Limb (tissue), 2 donors: ENCODE data around the gene ZNF519.
A peak's percentile ranks its signal among the peaks of the same experiment; 100 is the strongest.
"Not testable (repeated sequence)": the region's sequence is repeated elsewhere in the genome, so short reads cannot be mapped to it uniquely, and the experiment has no call there.

Source experiments
- DNase-seq, 2 donors: peaks; one replicate each; pipeline ENCODE4 v3.0.0-alpha.2; 2016; ENCODE audit errors: extremely low spot score in 2 of 2

Gene ZNF519

DNA sequence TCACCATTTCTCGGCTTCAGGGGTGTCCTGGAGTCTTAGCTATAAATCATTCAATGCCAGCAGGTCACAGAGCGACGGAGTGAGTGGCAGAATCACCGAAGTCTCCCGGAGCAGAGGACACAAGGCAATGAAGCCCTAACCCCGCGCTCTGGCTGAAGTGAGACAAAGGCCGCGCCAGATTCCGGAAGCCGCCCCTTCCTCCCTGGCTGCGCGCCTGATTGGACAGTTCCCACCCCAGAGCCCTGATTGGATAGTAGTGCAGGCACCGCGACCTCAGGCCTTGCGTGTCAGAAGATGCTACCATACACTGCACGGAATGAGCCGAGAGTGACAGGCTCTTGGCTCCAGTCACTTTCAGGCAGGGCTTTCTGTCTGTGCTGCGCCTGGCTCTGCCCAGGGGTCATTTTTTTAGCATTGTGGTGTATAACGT is at the start of gene ZNF519:
Gene ZNF519 (minus strand): TSS at position 165 of the 430 bp plus-strand sequence. CDS start 158 bp downstream, at position 7.
- DNase-seq = peak; percentile 90 to 93

DNA sequence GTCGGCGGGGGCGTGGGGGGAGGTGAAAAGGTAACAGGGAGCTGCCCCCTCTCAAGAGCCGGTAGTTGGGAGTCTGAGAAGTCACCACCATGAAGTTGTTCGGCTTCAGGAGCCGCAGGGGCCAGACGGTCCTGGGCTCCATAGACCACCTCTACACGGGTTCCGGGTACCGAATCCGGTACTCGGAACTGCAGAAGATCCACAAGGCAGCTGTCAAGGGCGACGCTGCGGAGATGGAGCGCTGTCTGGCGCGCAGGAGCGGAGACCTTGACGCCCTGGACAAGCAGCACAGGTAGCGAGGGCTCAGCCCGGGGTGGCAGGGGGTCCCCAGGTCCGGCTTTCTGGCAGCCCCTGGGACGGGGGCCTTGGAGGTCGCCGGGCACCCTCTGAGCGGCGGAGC is 47.1 kb upstream of the ZNF519 start:
- no peak for DNase-seq

DNA sequence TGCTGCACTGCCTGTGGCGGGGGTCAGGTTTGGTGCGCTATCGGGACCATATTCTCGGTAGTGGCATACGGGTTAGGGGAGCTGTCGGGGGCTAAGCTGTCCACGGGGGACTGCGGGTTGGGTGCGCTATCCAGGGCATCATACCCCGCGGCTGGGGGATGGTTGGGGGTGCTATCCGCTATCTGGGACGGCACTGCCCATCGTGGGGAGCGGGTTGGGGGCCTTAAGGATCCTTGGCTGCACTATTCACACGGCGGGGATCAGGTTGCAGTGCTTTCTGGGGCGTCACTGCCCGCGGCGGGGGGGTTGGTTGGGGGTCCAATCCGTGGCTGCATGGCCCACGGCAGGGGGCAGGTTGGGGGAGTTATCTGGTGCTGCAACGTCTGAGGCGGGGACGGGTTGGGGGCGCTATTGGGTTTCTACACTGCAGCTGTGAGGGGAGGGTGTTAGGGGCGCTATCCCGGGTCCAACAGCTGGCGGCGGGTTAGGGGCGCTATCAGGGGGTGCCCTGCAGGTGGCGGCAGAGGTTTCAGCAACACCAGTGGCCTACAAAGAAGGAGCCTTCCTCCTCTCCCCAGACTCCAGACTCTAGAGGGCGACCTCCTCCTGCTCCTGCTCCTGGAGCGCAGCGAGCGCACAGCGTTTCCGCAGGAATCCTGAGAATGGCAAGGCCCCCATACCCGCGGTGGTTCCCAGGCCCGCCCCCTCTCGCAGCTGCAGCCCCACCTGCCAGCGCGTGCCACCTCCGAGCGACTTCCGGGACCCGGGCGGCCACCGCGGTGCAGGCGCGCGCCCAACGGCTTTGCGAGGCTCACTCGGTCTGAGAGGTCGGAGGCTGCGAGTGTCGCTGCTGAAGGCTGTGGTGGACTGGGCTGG is 46.3 kb upstream of the ZNF519 start:
- DNase-seq = peak; percentile 4 to 58

DNA sequence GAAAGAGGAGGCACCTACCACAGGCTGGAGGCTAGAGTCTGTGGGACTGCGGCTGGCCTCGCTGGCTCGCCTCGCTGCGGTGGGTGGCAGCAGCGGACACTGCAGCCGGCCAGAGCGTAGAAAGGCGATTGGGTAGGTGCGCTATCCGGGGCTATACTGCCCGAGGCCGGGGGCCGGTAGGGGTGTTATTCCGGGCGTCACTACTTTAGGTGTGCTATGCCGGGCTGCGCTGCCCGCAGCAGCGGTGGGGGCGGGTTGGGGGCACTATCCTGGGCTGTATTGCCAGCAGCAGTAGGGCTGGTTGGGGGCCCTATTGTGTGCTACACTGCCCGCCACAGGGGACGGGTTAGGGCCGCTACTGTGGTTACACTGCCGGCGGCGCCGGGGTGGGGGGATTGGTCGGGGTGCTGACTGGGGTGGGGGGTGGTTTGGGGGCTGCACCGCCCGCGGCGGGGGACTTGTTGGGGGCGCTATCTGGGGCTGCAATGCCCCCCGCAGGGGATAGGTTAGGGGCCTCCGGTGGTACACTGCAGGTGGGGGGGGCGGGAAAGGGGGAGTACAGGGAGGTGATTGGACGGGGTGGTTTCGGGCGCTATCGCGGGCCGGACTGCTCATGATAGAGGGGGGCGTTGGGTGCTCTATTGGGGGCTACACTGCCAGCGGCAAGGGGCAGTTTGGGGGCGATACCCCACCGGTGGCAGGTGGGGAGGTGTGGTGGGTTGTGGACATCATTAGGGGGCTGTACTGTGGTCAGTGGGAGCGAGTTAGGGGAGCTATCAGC is 45.5 kb upstream of the ZNF519 start:
- DNase-seq = not testable (repeated sequence)

DNA sequence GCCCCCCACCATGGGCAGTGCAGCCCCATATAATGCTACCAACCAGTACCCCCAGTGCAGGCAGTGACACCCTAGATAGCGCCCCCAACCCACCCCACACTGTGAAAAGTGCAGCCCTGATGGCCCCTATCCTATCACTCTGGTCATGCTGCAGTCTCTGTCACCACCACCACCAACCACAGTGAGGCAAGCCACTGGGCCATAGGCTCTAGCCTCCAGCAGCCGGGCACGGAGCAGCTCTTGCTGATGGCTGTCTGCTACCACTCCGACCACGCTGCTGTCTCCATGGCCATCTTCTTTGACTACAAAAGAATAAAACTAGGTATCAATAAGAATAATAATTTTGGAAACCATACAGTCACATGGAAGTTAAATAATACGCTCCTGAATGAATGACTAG is 43.2 kb upstream of the ZNF519 start:
- peak in 1 of 2 donors; percentile 11 for DNase-seq

DNA sequence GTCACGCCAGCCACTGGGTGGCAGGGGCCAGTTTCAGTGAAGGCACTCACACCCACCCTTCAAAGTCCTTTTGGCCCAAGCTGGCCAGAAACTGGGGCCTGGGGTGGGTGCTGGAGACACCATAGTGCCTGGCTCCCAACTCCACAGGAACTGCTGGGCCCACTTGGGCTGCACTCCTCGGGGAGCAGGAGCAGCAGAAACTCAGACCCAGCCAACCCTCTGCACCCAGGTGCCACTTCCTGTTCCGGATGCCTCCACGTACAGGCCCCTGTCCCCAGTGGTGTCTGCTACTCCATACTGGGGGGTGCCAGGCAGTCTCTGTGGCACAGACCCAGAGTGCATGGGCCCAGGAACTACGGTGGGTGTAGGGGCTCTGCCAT is 42.5 kb upstream of the ZNF519 start:
- DNase-seq = peak in 1 of 2 donors; percentile 21

DNA sequence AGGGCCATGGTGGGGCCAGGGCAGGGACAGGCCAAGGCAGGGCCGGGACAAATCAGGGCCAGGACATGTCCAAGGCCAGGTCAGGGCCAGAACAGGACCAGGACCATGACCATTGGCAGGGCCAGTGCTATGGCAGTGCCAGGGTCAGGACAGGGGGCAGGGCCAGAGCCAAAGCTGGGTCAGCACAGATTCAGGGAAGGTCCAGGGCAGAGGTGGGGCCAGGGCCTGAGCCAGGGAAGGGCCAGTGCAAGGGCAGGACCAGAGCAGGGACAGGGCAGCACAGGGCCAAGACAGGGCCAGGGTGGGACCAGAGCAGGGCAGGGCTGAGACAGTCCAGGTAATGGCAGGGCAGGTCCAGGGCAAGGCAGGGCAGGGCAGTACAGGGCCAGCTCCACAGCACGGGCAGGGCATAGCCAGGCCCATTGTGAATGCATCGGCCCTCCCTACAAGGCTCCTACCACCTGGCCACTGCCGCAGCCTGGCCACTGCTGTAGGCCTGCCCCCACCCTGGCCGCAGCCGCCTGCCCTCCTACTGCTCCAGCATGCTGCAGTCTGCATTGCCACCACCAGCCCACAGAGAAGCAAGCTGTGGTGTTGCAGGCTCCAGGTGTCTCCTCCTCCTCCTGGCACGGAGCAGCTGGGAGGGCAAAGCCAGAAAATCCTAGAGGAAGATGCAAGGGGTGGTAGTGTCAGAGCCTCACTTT is 41.9 kb upstream of the ZNF519 start:
- DNase-seq = peak in 1 of 2 donors; percentile 18

DNA sequence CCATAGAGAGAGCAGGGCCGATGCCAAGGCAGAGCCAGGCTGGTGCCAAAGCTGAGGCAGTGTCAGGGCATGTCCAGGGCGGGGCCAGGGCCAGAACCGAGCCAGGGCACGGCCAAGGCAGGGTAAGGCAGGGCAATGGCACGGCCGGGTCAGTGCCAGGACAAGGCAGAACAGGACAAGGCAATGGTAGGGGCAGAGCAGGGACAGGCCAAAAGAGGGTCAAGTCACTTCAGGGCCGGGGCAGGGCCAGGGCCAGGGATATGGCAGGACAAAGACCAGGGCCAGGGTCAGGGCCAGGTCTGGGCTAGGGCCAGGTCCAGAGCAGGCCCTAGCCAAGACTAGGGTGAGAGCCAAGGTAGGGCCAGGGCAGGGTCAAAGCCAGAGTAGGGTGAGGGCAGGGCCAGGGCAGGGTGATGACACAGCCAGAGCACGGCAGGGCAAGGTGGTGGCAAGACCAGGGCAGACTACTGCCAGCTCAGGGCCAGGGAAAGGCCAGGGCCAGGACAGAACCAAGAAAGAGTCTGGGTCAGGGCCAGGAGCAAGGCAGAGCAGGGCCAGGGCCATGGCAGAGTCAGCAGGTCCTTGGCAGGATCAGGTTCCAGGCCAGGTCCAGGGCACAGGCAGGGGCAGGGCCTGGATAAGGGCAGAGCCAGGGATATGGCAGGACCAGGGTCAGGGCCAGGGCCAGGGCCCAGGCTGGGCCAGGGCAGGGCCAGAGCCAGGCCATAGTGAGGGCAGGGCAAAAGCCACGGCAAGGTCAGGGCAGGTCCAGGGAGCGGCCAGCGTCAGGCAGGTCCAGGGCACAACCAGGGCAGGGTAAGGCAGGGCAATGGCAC is 41.1 kb upstream of the ZNF519 start:
- peak in 1 of 2 donors; percentile 12 for DNase-seq

DNA sequence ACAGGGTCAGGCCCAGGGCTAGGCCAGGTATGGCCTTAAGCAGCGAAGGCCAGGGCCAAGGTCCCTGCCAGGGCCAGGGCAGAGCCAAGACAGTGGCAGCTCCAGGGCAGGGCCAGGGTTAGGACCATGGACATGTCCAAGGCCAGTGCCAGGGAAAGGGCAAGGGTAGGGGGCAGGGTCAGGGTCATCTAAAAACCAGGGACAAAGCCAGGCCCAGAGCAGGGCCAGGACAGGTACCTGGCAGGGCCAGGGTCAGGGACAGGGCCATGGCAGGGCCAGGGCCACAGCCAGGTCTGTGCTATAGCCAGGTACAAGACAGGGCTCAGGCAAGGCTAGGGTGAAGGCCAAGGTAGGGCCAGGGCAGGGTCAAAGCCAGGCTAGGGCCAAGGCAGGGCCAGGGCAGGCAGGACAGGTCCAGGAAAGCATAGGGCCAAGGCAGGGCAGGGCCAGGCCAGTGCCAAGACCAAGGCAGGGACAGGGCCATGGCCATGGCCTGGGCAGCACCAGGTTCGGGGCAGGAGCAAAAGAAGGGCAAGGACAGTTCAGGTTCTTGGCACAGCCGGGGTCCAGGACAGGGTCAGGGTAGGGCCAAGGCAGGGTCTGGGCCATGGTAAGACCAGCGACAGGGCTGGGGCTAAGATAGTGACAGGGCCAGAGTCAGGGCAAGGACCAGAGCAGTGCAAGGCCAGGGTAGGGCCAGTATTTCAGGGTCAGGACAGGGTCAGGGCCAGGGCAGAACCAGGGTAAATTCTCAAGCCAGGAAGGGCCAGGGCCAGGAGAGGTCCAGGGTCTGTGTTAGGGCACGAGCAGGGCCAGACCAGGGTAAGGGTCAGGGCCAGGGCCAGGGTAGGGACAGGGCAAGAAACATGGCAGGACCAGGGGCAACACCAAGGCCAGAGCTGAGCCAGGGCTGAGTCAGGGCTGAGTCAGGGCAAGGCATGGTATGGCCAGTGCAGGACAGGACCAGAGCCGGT is 40.2 kb upstream of the ZNF519 start:
- peak in 1 of 2 donors; percentile 16 for DNase-seq

DNA sequence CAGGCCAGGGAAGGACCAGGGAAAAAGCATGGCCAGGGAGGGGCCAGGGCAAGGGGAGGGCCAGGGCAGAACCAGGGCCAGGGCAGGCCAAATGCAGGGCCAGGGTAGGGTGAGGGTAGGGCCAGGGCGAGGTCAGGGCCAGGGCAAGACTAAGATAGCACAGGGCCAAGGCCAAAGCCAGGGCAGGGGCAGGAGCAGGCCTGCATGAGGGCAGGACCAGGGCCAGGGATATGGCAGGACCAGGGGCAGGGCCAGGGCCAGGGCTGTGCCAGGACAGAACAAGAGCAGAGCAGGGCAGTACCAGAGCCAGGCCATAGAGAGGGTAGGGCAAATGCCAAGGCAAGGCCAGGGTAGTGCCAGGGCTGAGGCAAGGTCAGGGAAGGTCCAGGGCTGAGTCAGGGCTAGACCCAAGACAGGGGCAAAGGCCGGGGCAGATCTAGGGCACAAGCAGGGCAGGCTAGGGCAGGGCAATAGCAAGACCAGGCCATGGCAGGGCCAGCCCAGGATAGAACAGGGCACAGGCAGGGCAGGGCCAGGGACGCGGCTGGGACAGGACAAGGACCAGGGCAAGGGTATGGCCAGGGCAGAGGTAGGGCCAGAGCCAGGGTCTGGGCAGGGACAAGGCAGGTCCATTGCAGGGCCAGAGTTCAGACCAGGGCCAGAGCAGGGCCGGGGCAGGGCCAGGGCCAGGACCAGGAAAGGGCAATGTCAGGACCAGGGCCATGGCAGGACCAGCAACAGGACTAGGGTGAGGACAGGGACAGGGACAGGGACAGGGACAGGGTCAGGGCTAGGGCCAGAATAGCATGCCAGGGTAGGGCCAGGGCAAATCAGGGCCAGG is 39.3 kb upstream of the ZNF519 start:
- DNase-seq = peak in 1 of 2 donors; percentile 14

DNA sequence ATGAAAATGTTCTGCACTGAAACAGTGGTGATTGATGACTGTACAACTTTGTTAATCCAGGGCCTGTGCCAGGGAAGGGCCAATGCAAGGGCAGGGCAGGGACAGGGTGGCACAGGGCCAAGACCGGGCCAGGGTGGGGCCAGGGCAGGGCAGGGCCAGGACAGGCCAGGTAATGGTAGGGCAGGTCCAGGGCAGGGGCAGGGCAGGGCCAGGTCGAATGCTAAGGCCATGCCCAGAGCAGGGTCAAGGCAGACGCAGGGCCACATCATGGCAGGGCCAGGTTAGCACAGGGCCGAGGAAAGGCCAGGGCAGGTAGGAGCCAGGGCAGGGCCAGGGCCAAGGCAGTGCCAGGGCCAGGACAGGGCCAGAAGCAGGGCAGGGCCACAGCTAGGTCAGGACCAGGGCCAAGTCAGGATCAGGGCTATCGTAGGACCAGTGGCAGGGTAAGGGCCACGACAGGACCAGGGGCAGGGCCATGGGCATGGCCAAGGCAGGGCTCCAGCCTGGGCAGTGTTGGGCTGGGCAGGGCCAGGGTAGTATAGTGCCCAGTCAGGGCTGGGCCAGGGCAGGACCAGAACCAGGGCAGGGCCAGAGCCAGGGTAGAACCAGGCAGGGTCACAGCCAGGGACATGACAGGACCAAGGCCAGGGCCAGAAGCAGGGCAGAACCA is 38.3 kb upstream of the ZNF519 start:
- peak in 1 of 2 donors; percentile 21 for DNase-seq

DNA sequence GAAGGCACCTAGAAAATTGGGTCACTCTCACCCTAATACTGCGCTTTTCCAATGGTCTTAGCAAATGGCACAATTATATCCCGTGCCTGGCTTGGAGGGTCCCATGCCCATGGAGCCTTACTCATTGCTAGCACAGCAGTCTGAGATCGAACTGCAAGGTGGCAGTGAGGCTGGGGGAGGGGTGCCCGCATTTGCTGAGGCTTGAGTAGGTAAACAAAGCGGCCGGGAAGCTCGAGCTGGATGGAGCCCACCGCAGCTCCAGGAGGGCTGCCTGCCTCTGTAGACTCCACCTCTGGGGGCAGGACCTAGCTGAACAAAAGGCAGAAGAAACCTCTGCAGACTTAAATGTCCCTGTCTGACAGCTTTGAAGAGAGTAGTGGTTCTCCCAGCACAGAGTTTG is 30.7 kb upstream of the ZNF519 start:
- not testable (repeated sequence) for DNase-seq

DNA sequence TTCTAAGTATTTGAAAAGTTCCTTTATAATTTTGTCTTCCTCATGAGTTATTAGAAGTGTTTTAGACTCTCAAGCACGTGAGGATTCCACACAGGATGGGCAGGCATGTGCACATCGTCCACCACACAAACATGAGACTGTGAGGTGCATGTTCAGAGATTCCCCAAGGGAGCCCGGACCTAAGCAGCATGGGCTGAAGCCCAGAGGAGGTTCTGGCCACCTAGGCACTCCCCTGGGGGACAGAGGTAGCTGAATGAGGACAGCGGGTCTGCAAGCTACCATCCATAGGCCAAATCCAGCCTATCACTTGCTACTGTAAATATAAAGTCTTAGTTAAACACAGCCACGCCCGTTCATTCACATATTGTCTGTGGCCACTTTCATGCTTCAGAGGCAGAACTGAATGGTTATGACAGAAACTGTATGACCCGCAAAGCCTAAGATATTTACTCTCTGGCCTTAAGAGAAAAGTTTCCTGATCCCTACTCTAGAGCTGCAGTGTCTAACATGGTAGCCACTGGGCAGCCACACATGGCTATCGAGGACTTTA is 19.4 kb upstream of the ZNF519 start:
- not testable (repeated sequence) for DNase-seq

DNA sequence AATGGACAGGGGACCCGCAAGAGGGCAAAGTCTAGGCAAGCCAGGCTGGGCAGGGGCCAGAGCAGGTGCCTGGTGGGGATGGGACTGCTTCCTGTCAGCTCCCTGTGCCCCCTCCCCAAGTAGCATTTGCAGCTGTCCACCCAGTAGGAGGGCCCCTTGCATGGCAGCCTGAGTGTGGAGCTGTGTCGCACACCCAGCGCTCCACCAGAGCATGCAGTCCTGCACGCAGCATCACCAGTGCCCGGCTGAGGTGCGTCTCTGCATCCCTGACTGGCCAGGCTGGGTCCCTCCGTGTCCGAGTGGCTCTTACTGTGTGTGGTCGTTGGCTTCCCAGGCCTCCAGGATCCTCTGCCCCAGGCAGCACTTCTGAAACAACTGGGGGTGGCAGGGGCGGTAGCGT is 18.5 kb upstream of the ZNF519 start:
- not testable (repeated sequence) for DNase-seq

DNA sequence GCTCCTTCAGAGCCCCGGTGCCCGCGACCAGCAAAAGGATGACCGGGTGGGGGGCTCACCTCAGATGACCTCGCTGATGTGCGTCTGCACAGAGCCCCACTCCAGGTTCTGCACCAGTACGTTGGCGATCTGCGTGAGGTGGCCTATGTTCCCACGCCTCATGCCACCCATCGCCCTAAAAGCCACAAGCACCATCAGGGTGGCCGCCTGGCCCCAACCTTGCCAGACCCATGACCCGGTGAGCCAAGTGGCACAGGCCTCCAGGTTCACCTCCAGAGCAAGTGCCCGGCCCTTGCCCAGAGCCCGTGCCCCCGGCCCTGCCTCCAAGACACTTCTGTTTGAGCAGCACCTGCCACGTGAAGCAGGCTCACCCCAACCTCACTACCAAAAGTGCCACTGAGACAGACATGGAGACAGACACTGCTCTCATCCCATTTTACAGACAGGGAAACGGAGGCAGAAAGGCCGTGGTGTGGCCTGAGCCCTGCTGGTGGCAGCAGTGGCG is 17.7 kb upstream of the ZNF519 start:
- DNase-seq = not testable (repeated sequence)

DNA sequence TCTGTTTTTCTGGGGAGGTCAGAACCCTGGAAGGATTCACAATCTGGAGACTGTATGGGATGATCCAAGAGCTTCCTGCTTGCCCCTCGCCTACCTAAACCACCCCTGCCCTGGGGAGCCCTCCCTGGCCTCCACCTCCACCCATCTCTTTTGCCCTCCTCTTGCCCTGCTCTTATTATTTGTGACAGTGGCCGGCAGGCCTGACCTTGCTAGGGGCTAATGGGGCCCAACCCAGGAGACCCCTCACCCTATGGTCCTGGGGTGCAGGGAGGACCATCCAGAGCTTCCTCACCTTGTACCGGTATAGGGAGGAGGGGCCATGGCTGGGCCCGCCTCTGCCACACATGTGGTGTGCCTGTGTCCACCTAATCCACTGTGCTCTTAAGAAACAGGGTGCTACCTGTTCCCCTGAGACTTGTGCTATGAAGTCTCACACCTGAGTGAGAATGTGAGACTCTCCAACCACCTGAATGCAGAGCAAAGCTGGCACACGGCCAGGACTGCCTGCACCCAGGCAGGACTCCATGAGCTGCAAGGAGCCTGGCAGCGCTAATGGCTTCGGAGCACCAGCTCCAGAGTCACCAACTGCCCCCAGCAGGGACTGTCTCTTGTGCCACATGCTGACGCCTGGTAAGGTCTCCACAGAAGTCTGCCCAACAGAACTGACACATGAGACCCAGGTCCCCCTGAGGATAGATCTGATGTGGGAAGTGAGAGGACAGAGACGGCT is 17.1 kb upstream of the ZNF519 start:
- DNase-seq = not testable (repeated sequence)
